ENCODE measurements around the gene LGALSL.

LGALSL gene

GRCh38 chr2:64481665-64482064 lies 27.7 kb downstream of the LGALSL start:
- no peak overlapping the region for H3K4me3 ChIP-seq (ENCODE audit: control insufficient read depth, low read depth, low read length)
- DNase-seq (ENCODE audit: low read depth): no peak
- no peak for TF ChIP-seq CTCF (IDR thresholded peaks at IDR 0.05; ENCODE audit: control insufficient read depth, insufficient read depth, low read depth, low read length, missing control alignments)

- TF ChIP-seq CTCF (IDR thresholded peaks at IDR 0.05; ENCODE audit: control insufficient read depth, insufficient read depth, low read depth, low read length, missing control alignments): no peak
- no peak overlapping the region for H3K4me3 ChIP-seq (ENCODE audit: control insufficient read depth, low read depth, low read length)
- no peak for DNase-seq (ENCODE audit: low read depth)
Observed at GRCh38 chr2:64482243-64482642, 28.3 kb downstream of the LGALSL start.

- DNase-seq (ENCODE audit: low read depth): no peak
- H3K4me3 ChIP-seq (ENCODE audit: control insufficient read depth, low read depth, low read length): no peak overlapping the region
- TF ChIP-seq CTCF (IDR thresholded peaks at IDR 0.05; ENCODE audit: control insufficient read depth, insufficient read depth, low read depth, low read length, missing control alignments): no peak
Observed at GRCh38 chr2:64482765-64483504, 29.0 kb downstream of the LGALSL start.

- no peak overlapping the region for H3K4me3 ChIP-seq (ENCODE audit: control insufficient read depth, low read depth, low read length)
- no peak for DNase-seq (ENCODE audit: low read depth)
- no peak for TF ChIP-seq CTCF (IDR thresholded peaks at IDR 0.05; ENCODE audit: control insufficient read depth, insufficient read depth, low read depth, low read length, missing control alignments)
Observed at GRCh38 chr2:64485331-64485730, 31.4 kb downstream of the LGALSL start.

- no peak overlapping the region for H3K4me3 ChIP-seq (ENCODE audit: control insufficient read depth, low read depth, low read length)
- TF ChIP-seq CTCF (IDR thresholded peaks at IDR 0.05; ENCODE audit: control insufficient read depth, insufficient read depth, low read depth, low read length, missing control alignments): no peak
- no peak for DNase-seq (ENCODE audit: low read depth)
Observed at GRCh38 chr2:64485961-64486360, 32.0 kb downstream of the LGALSL start.

GRCh38 chr2:64487256-64488049 lies 33.5 kb downstream of the LGALSL start:
- no peak for DNase-seq (ENCODE audit: low read depth)
- H3K4me3 ChIP-seq (ENCODE audit: control insufficient read depth, low read depth, low read length): no peak overlapping the region
- TF ChIP-seq CTCF (IDR thresholded peaks at IDR 0.05; ENCODE audit: control insufficient read depth, insufficient read depth, low read depth, low read length, missing control alignments): no peak

Measured in AG09309 (cell line).